HAP-1 (cell line): ENCODE data around the gene CFAP221.

Experiments
- DNase-seq, 2 experiments: peaks; one replicate each; pipeline ENCODE4 v3.0.0-alpha.2; 2016 to 2020; ENCODE audit warnings: low spot score in 2 of 2
- H3K27me3 ChIP-seq: fragments of 250-450 bp; sonication (Bioruptor Pico); 2 replicates; pipeline ENCODE4 v1.5.1; 2020; ENCODE audit warnings: low read depth, mild to moderate bottlenecking, moderate library complexity
- H3K36me3 ChIP-seq: fragments of 250-450 bp; sonication (Bioruptor Pico); replicated peaks from 2 replicates; pipeline ENCODE4 v1.5.1; 2020; ENCODE audit warnings: mild to moderate bottlenecking
- H3K4me1 ChIP-seq: fragments of 250-450 bp; sonication (Bioruptor Pico); 2 replicates; pipeline ENCODE4 v1.5.1; 2020; ENCODE audit warnings: mild to moderate bottlenecking
- H3K4me3 ChIP-seq: fragments of 250-450 bp; sonication (Bioruptor Pico); 2 replicates; pipeline ENCODE4 v1.5.1; 2020; ENCODE audit warnings: mild to moderate bottlenecking, moderate library complexity
- H3K9me3 ChIP-seq: fragments of 250-450 bp; sonication (Bioruptor Pico); 2 replicates; pipeline ENCODE4 v1.5.1; 2020; ENCODE audit warnings: mild to moderate bottlenecking, moderate library complexity
- in situ Hi-C: fragments of 300-500 bp; cut with MboI; formaldehyde crosslinking; loops from 3 replicates; pipeline ENCODE4 v1.14.3; 2020; ENCODE audit warnings: low sequenced_read_pairs, inconsistent platforms, mixed read lengths

The CFAP221 gene

GRCh38 chr2:119544075-119544938 lies at the start of gene CFAP221:
Gene CFAP221 (plus strand): TSS chr2:119544449. CDS start chr2:119546132, 1,683 bp downstream.
- peak; percentile 81 to 91 for DNase-seq
- in situ Hi-C loops = no loop called here
- no peaks in the 10 kb centered on the region; the same call in 1 of the 2 replicates for H3K4me1 ChIP-seq
- peak within 1 kb of the TSS; percentile 48 for H3K4me3 ChIP-seq
- H3K9me3 ChIP-seq = no peaks in the 10 kb centered on the region
- no peaks in the 10 kb centered on the region for H3K27me3 ChIP-seq
- no peaks in the 10 kb centered on the region for H3K36me3 ChIP-seq

GRCh38 chr2:119495948-119496347 lies 48.3 kb upstream of the CFAP221 start:
- Histone ChIP-seq H3K4me1 (no peaks in the 10 kb centered on the region; the same call in 1 of the 2 replicates), H3K27me3 (0 out of 2 replicates have a peak, but pooled peaks cover 3% of the 10 kb centered on the region), H3K4me3 (no peak overlapping the region), H3K9me3 (no peaks in the 10 kb centered on the region; the same call in 1 of the 2 replicates), H3K36me3 (no peaks in the 10 kb centered on the region)
- no peak for DNase-seq
- in situ Hi-C loops = no loop called here

- in situ Hi-C loops = no loop called here
- H3K4me3 ChIP-seq = no peak overlapping the region
- no peaks in the 10 kb centered on the region; the same call in 1 of the 2 replicates for H3K9me3 ChIP-seq
- no peak for DNase-seq
- H3K36me3 ChIP-seq = no peaks in the 10 kb centered on the region
- H3K27me3 ChIP-seq = 0 out of 2 replicates have a peak, but pooled peaks cover 3% of the 10 kb centered on the region
- no peaks in the 10 kb centered on the region; the same call in 1 of the 2 replicates for H3K4me1 ChIP-seq
Observed at GRCh38 chr2:119496682-119497081, 47.6 kb upstream of the CFAP221 start.

GRCh38 chr2:119508756-119509155 lies 35.5 kb upstream of the CFAP221 start:
- Histone ChIP-seq H3K4me1 (no peaks in the 10 kb centered on the region), H3K27me3 (peaks cover 5% of the 10 kb centered on the region; the same call in 1 of the 2 replicates), H3K4me3 (no peak overlapping the region), H3K9me3 (no peaks in the 10 kb centered on the region), H3K36me3 (no peaks in the 10 kb centered on the region)
- DNase-seq = no peak
- in situ Hi-C loops = no loop called here

GRCh38 chr2:119511989-119512388 lies 32.3 kb upstream of the CFAP221 start:
- Histone ChIP-seq H3K4me1 (no peaks in the 10 kb centered on the region), H3K36me3 (no peaks in the 10 kb centered on the region), H3K27me3 (peaks cover 8% of the 10 kb centered on the region; the same call in 1 of the 2 replicates), H3K9me3 (no peaks in the 10 kb centered on the region), H3K4me3 (no peak overlapping the region)
- in situ Hi-C loops = no loop called here
- DNase-seq = no peak

GRCh38 chr2:119512946-119513345 lies 31.3 kb upstream of the CFAP221 start:
- in situ Hi-C loops = no loop called here
- H3K9me3 ChIP-seq = no peaks in the 10 kb centered on the region
- H3K4me3 ChIP-seq = no peak overlapping the region
- H3K36me3 ChIP-seq = no peaks in the 10 kb centered on the region
- peaks cover 8% of the 10 kb centered on the region; the same call in 1 of the 2 replicates for H3K27me3 ChIP-seq
- DNase-seq = no peak
- H3K4me1 ChIP-seq = no peaks in the 10 kb centered on the region

DNA sequence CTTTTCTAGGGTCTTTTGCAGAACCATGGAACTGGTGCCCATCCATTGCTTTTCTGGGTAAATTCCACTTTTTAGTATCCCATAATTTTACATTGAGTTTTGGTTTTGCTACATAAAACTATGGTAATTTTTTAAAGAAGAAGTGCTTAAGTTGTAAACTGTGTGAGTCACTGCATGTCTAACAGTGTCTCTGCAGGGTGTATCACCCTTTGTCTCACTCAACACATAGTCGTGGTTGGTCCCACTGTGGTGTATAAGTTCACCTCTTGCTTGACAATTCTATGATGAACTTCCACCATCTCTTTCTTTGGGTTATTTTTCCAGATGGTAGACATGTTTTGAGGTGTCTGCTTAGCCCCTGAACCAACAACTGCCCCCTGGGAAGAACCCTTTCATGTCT lies 30.4 kb upstream of the CFAP221 start:
- H3K4me3 ChIP-seq = no peak overlapping the region
- H3K27me3 ChIP-seq = peaks cover 8% of the 10 kb centered on the region; the same call in 1 of the 2 replicates
- no peaks in the 10 kb centered on the region for H3K36me3 ChIP-seq
- no peak for DNase-seq
- no peaks in the 10 kb centered on the region for H3K4me1 ChIP-seq
- no peaks in the 10 kb centered on the region for H3K9me3 ChIP-seq
- in situ Hi-C loops = no loop called here

- in situ Hi-C loops = no loop called here
Observed at GRCh38 chr2:119516121-119516520, 28.1 kb upstream of the CFAP221 start.

DNA sequence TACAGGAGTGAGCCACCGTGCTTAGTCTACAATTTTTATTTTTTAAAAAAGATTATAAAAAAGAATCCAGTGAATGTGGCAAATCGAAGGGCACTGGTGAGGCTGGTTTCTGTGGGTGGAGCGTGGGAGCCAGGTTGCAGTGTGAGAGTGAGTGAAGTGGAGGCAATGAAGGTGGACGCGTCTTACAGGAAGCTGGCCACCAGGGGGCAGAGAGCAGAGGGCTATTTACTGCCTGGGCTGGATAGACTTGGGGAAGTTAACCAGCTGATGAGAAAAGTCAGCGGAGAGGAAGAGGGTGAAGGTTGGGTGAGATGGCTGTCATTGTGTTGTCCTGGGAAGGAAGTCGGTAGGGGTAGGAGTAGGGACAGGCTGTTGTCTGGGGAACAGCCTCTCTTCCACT lies 26.8 kb upstream of the CFAP221 start:
- in situ Hi-C loops = no loop called here
- H3K27me3 ChIP-seq = peaks cover 4% of the 10 kb centered on the region; the same call in 1 of the 2 replicates
- peak; percentile 38 to 79 for DNase-seq

More at GRCh38 chr2:119516121-119516520, 28.1 kb upstream of the CFAP221 start:
- H3K4me3 ChIP-seq = no peak overlapping the region
- H3K4me1 ChIP-seq = no peaks in the 10 kb centered on the region
- no peak for DNase-seq
- H3K36me3 ChIP-seq = no peaks in the 10 kb centered on the region
- H3K9me3 ChIP-seq = no peaks in the 10 kb centered on the region
- H3K27me3 ChIP-seq = peaks cover 2% of the 10 kb centered on the region; the same call in 1 of the 2 replicates

GRCh38 chr2:119518401-119519056 lies 25.7 kb upstream of the CFAP221 start:
- Histone ChIP-seq H3K4me3 (no peak overlapping the region), H3K4me1 (no peaks in the 10 kb centered on the region), H3K9me3 (no peaks in the 10 kb centered on the region), H3K27me3 (peaks cover 10% of the 10 kb centered on the region), H3K36me3 (no peaks in the 10 kb centered on the region)
- no peak for DNase-seq
- in situ Hi-C loops = no loop called here

More for the DNA sequence above, 26.8 kb upstream of the CFAP221 start:
- H3K4me1 ChIP-seq = no peaks in the 10 kb centered on the region
- H3K4me3 ChIP-seq = no peak overlapping the region
- no peaks in the 10 kb centered on the region for H3K36me3 ChIP-seq
- H3K9me3 ChIP-seq = no peaks in the 10 kb centered on the region

GRCh38 chr2:119519057-119519408 lies 25.2 kb upstream of the CFAP221 start:
- H3K27me3 ChIP-seq = peaks cover 15% of the 10 kb centered on the region
- in situ Hi-C loops = no loop called here

GRCh38 chr2:119520696-119521432 lies 23.4 kb upstream of the CFAP221 start:
- no peak overlapping the region for H3K4me3 ChIP-seq
- in situ Hi-C loops = no loop called here
- peaks cover 29% of the 10 kb centered on the region for H3K27me3 ChIP-seq
- no peaks in the 10 kb centered on the region for H3K36me3 ChIP-seq
- no peaks in the 10 kb centered on the region for H3K9me3 ChIP-seq
- no peak for DNase-seq
- no peaks in the 10 kb centered on the region for H3K4me1 ChIP-seq

More at GRCh38 chr2:119519057-119519408, 25.2 kb upstream of the CFAP221 start:
- Histone ChIP-seq H3K9me3 (no peaks in the 10 kb centered on the region), H3K36me3 (no peaks in the 10 kb centered on the region), H3K4me3 (no peak overlapping the region), H3K4me1 (no peaks in the 10 kb centered on the region)
- DNase-seq = no peak

DNA sequence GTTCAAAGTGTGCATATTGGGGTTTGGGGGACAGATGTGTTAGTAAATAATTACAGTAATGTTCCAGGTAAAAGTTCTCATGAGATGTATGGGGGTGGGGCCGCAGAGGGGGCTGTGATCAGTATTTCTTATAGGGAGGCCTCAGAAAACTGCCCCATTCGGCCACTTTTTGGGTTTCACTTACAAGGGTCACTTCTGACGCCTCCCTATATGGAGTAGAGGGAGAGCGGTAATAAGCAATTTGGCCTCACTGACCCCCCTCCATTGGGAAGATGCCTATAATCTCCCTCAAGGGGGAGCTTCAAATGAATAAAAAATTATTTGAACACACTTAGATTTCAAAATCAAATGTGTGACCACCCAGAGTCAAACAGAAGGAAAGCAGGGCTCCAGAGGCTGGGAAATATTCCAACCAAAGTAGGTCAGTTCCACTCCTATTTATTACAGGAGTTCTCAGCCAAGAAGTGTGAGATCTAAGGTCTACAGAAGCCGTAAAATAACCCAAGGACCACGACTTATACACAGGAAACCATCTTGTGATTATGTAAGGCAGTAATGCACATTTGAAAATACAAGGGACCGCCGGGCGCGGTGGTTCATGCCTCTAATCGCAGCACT lies 22.7 kb upstream of the CFAP221 start:
- H3K36me3 ChIP-seq = no peaks in the 10 kb centered on the region
- no peaks in the 10 kb centered on the region for H3K4me1 ChIP-seq
- DNase-seq = no peak
- H3K9me3 ChIP-seq = no peaks in the 10 kb centered on the region
- peaks cover 36% of the 10 kb centered on the region for H3K27me3 ChIP-seq
- in situ Hi-C loops = no loop called here
- no peak overlapping the region for H3K4me3 ChIP-seq
